ENCODE measurements around the gene PEX6. TPM values are rescaled to one million over a fixed set of nuclear protein-coding genes. Genes with fewer than 3 reads are reported as not detected.
A peak's percentile ranks its signal among the peaks of the same experiment; 100 is the strongest.

Gene PEX6
- total and polyA plus RNA-seq, 2 of the 13 experiments (the other 11 are each of a cell fraction or from before 2014, with no cell fraction given), result 5.1 to 6.7 TPM

DNA sequence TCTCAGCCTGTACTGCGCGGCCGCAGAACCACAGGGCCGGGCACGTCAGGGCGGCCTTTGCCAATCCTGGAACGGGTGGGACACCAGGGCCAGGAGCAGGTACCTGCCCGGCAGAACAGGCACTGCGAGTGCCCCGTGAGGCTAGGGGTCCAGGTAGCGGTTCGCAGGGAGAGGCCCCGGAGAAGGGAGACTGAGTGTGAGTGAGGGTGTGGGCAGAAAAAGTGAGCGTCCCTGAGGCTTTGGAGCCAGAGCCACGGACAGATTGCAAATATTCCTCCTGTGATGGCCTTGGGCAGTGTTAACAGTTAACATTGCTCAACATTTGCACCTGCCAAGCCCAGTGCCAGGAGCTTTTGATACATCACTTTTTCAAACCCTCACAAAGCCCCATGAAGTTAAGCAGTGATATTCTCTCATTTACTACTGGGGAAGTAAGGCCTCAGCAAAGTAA lies 17.9 kb downstream of the PEX6 start (continued):
- TF ChIP-seq, protein P1, sequence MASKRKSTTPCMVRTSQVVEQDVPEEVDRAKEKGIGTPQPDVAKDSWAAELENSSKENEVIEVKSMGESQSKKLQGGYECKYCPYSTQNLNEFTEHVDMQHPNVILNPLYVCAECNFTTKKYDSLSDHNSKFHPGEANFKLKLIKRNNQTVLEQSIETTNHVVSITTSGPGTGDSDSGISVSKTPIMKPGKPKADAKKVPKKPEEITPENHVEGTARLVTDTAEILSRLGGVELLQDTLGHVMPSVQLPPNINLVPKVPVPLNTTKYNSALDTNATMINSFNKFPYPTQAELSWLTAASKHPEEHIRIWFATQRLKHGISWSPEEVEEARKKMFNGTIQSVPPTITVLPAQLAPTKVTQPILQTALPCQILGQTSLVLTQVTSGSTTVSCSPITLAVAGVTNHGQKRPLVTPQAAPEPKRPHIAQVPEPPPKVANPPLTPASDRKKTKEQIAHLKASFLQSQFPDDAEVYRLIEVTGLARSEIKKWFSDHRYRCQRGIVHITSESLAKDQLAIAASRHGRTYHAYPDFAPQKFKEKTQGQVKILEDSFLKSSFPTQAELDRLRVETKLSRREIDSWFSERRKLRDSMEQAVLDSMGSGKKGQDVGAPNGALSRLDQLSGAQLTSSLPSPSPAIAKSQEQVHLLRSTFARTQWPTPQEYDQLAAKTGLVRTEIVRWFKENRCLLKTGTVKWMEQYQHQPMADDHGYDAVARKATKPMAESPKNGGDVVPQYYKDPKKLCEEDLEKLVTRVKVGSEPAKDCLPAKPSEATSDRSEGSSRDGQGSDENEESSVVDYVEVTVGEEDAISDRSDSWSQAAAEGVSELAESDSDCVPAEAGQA (IDR thresholded peaks at IDR 0.05; ENCODE audit: low read depth), result no peak
- TF ChIP-seq, protein P1 (CRISPR knock-in tag; IDR thresholded peaks at IDR 0.05; ENCODE audit: borderline replicate concordance), result no peak
- TF ChIP-seq ZSCAN25 (CRISPR knock-in tag; IDR thresholded peaks at IDR 0.05) (no peak), ZNF570 (CRISPR knock-in tag; IDR thresholded peaks at IDR 0.05; ENCODE audit: borderline replicate concordance) (no peak), STAT5B (CRISPR knock-in tag; IDR thresholded peaks at IDR 0.05) (no peak), RBM39 (IDR thresholded peaks at IDR 0.05; ENCODE audit: low read depth, low read length, poor library complexity, severe bottlenecking) (no peak), GPN1 (CRISPR knock-in tag; IDR thresholded peaks at IDR 0.05; ENCODE audit: borderline replicate concordance) (no peak), PHB2 (IDR thresholded peaks at IDR 0.05; ENCODE audit: partially characterized antibody) (no peak), TMF1 (CRISPR knock-in tag; IDR thresholded peaks at IDR 0.05; ENCODE audit: low read depth) (0 out of 2 replicates have a peak, but pooled peaks have one; percentile 21), AGO2 (optimal IDR thresholded peaks at IDR 0.05; ENCODE audit: low read depth, low read length) (no peak), CAMTA2 (CRISPR knock-in tag; IDR thresholded peaks at IDR 0.05; ENCODE audit: borderline replicate concordance) (no peak), YEATS4 (CRISPR knock-in tag; IDR thresholded peaks at IDR 0.05; ENCODE audit: borderline replicate concordance) (no peak), NCOA2 (CRISPR knock-in tag; IDR thresholded peaks at IDR 0.05) (no peak), SYNCRIP (IDR thresholded peaks at IDR 0.05; ENCODE audit: insufficient read depth, low read depth, low read length) (no peak), ZSCAN22 (CRISPR knock-in tag; IDR thresholded peaks at IDR 0.05) (no peak), ZNF124 (CRISPR knock-in tag; IDR thresholded peaks at IDR 0.05) (no peak), CCAR2 (optimal IDR thresholded peaks at IDR 0.05; ENCODE audit: low read depth, low read length) (no peak), ZNF660 (CRISPR knock-in tag; IDR thresholded peaks at IDR 0.05; ENCODE audit: borderline replicate concordance, low read depth) (no peak), GATAD1 (CRISPR knock-in tag; IDR thresholded peaks at IDR 0.05) (no peak), IRX3 (CRISPR knock-in tag; IDR thresholded peaks at IDR 0.05; ENCODE audit: borderline replicate concordance, low read depth) (no peak), TP53 (CRISPR knock-in tag; conservative IDR thresholded peaks at IDR 0.05) (no peak), MED1 (CRISPR knock-in tag; IDR thresholded peaks at IDR 0.05) (no peak), REL (CRISPR knock-in tag; conservative IDR thresholded peaks at IDR 0.05) (no peak)
- TF ChIP-seq, protein P2, sequence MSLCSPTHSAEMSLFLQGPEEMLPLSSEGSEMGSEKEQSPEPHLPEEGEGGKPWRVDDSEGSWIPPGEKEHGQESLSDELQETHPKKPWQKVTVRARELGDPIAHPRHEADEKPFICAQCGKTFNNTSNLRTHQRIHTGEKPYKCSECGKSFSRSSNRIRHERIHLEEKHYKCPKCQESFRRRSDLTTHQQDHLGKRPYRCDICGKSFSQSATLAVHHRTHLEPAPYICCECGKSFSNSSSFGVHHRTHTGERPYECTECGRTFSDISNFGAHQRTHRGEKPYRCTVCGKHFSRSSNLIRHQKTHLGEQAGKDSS (CRISPR knock-in tag; IDR thresholded peaks at IDR 0.05; ENCODE audit: borderline replicate concordance, low read depth), result no peak
- TF ChIP-seq, protein P3, sequence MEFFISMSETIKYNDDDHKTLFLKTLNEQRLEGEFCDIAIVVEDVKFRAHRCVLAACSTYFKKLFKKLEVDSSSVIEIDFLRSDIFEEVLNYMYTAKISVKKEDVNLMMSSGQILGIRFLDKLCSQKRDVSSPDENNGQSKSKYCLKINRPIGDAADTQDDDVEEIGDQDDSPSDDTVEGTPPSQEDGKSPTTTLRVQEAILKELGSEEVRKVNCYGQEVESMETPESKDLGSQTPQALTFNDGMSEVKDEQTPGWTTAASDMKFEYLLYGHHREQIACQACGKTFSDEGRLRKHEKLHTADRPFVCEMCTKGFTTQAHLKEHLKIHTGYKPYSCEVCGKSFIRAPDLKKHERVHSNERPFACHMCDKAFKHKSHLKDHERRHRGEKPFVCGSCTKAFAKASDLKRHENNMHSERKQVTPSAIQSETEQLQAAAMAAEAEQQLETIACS (CRISPR knock-in tag; IDR thresholded peaks at IDR 0.05), result no peak

Measured in HepG2 (cell line).